ENCODE measurements around the gene TREML2. TPM values are rescaled to one million over a fixed set of nuclear protein-coding genes. Genes with fewer than 3 reads are reported as not detected.

Gene TREML2
- total and polyA plus RNA-seq, 9 of the 15 experiments (the other 6 are each of a cell fraction or from before 2014, with no cell fraction given), result 0.20 to 2.9 (median 1.4) TPM

DNA sequence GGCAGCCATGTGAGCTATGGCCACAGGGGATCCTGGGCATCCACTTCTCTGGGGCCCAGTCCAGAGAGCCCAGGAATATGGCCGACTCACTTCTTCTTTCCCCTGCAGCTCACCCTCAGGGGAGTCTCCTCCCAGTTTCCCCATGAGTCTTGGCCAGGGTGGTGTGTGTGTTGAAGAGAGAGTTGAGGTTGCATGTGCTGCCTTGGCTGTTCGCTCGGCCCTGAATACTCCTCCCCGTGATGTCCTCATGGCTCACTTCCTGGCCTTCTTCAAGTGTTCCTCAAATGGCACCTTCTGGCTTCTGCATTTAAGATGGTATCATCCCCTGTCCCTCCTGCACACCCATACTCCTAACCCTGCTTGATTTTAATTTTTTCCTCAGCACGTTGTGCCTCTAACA lies 43.6 kb downstream of the TREML2 start:
- no peak for ATAC-seq
- Histone ChIP-seq H3K79me2 (ENCODE audit: control insufficient read depth, insufficient read depth, low read length) (no peaks in the 10 kb centered on the region), H3K27ac (ENCODE audit: extremely low read depth, low read depth, low read length) (no peak overlapping the region), H2AFZ (ENCODE audit: low read depth, low read length) (no peak overlapping the region), H3K27me3 (ENCODE audit: control insufficient read depth in 2 of 2, insufficient read depth in 2 of 2, low read length in 2 of 2) (peaks cover 15 to 51% of the 10 kb centered on the region in 2 experiments), H4K20me1 (replicated peaks; ENCODE audit: control insufficient read depth, insufficient read depth, low read length) (peaks cover 7% of the 10 kb centered on the region; the same call in 1 of the 2 replicates), H3K9me3 (replicated peaks; ENCODE audit: control insufficient read depth, insufficient read depth, low read depth, low read length) (no peaks in the 10 kb centered on the region), H3K4me1 (replicated peaks in 1 of 2; ENCODE audit: control insufficient read depth in 2 of 2, insufficient read depth in 2 of 2, low read length in 2 of 2) (no peaks in the 10 kb centered on the region), H3K9ac (ENCODE audit: insufficient read depth in 1 of 2, low read depth in 2 of 2, low read length in 2 of 2) (no peak overlapping the region), H3K4me2 (ENCODE audit: insufficient read depth, low read length) (no peak overlapping the region), H3K9me1 (ENCODE audit: control insufficient read depth, insufficient read depth, low read length) (no peaks in the 10 kb centered on the region), H3K36me3 (ENCODE audit: control insufficient read depth, insufficient read depth, low read length) (no peaks in the 10 kb centered on the region), H3K4me3 (no peak overlapping the region)
- FAIRE-seq, result no peak
- WGBS (ENCODE audit: insufficient coverage, low coverage, missing lambda C conversion rate), result 0% methylated on average over 5 of the region's 5 CpGs
- ChIA-PET CTCF (ENCODE audit: low intra/inter-chr PET ratio) (no interaction called here), POLR2A (interaction anchor here (2.2 kb wide), 1 partner anchor 9 kb away, joined by 6 read pairs; no protein-coding TSS in a partner anchor)
- intact Hi-C loops (cut with micrococcal nuclease), result no loop called here
- DNase-seq (ENCODE audit: extremely low read depth in 1 of 4, low spot score in 3 of 4), result no peak
- in situ Hi-C loops (cut with MboI), result no loop called here
- no TSS peak for BruUV-seq (replicated peaks)
- TF ChIP-seq LCOR (CRISPR knock-in tag; IDR thresholded peaks at IDR 0.05) (no peak), ZNF830 (CRISPR knock-in tag; IDR thresholded peaks at IDR 0.05) (no peak), BRD4 (IDR thresholded peaks at IDR 0.05) (no peak), HOXB6 (CRISPR knock-in tag; IDR thresholded peaks at IDR 0.05; ENCODE audit: borderline replicate concordance) (no peak), XRCC5 (IDR thresholded peaks at IDR 0.05; ENCODE audit: low read depth, low read length) (no peak), MXI1 (IDR thresholded peaks at IDR 0.05; ENCODE audit: low read depth, low read length) (no peak), POLR2G (IDR thresholded peaks at IDR 0.05; ENCODE audit: low read depth, low read length) (no peak), ZBTB40 (IDR thresholded peaks at IDR 0.05) (no peak), ZBTB40 (CRISPR knock-in tag; IDR thresholded peaks at IDR 0.05) (no peak), TAF1 (IDR thresholded peaks at IDR 0.05; ENCODE audit: control insufficient read depth, extremely low read depth, insufficient read depth, low read length, severe bottlenecking) (no peak), SAFB (IDR thresholded peaks at IDR 0.05; ENCODE audit: borderline replicate concordance, low read depth, low read length) (no peak), POLR2AphosphoS5 (IDR thresholded peaks at IDR 0.05; ENCODE audit: control insufficient read depth, insufficient read depth, low read depth, low read length) (no peak), ATF7 (IDR thresholded peaks at IDR 0.05) (no peak), NR2C2 (CRISPR knock-in tag; IDR thresholded peaks at IDR 0.05) (no peak), NR2C2 (tag; IDR thresholded peaks at IDR 0.05) (no peak)

All from K562 (cell line).